Tibial nerve (tissue), 3 donors: ENCODE measurements around the gene NOCT.
"Not testable (repeated sequence)": the region's sequence is repeated elsewhere in the genome, so short reads cannot be mapped to it uniquely, and the experiment has no call there.

Experiments used
- CTCF ChIP-seq, 5 experiments: fragments of 200-600 bp in 3 of 5; fragments of 450-650 bp in 2 of 5; sonication (generic) in 3 of 5; IDR thresholded peaks; one replicate each; pipeline ENCODE4 v1.5.1; 2016 to 2019; ENCODE audit warnings: antibody characterized with exemption in 5 of 5, mild to moderate bottlenecking in 3 of 5, moderate library complexity in 2 of 5
- POLR2A ChIP-seq, 2 donors: fragments of 450-650 bp; IDR thresholded peaks; one replicate each; pipeline ENCODE4 v1.6.1; 2017; ENCODE audit warnings: antibody characterized with exemption in 2 of 2, mild to moderate bottlenecking in 2 of 2, moderate library complexity in 2 of 2

GRCh38 chr4:139008278-139008677, 7.3 kb upstream of the NOCT start:
- not testable (repeated sequence) for TF ChIP-seq POLR2A, CTCF (IDR thresholded peaks at IDR 0.05)
